ENCODE measurements around the gene SPARC.
A peak's percentile ranks its signal among the peaks of the same experiment; 100 is the strongest.
"Not testable (repeated sequence)": the region's sequence is repeated elsewhere in the genome, so short reads cannot be mapped to it uniquely, and the experiment has no call there.

SPARC gene

GRCh38 chr5:151686674-151687407 lies at the start of gene SPARC:
TSS of gene SPARC (minus strand) at chr5:151686915. CDS start at chr5:151676188, 10,727 bp downstream.
- peak; percentile 16 for DNase-seq

GRCh38 chr5:151735646-151736045 lies 48.9 kb upstream of the SPARC start:
- DNase-seq, result no peak

- DNase-seq, result no peak
Observed at GRCh38 chr5:151734064-151734408, 47.3 kb upstream of the SPARC start.

GRCh38 chr5:151733358-151734063 lies 46.8 kb upstream of the SPARC start:
- DNase-seq, result no peak

- DNase-seq, result no peak
Observed at GRCh38 chr5:151730381-151730780, 43.7 kb upstream of the SPARC start.

GRCh38 chr5:151729597-151729996 lies 42.9 kb upstream of the SPARC start:
- DNase-seq, result not testable (repeated sequence)

GRCh38 chr5:151724360-151724759 lies 37.6 kb upstream of the SPARC start:
- DNase-seq, result no peak

- peak; percentile 41 for DNase-seq
Observed at GRCh38 chr5:151722546-151722945, 35.8 kb upstream of the SPARC start.

- no peak for DNase-seq
Observed at GRCh38 chr5:151721812-151722391, 35.2 kb upstream of the SPARC start.

GRCh38 chr5:151721087-151721646 lies 34.5 kb upstream of the SPARC start:
- DNase-seq, result no peak

GRCh38 chr5:151720215-151720614 lies 33.5 kb upstream of the SPARC start:
- DNase-seq, result no peak

GRCh38 chr5:151719228-151720000 lies 32.7 kb upstream of the SPARC start:
- DNase-seq, result peak; percentile 20

- DNase-seq, result no peak
Observed at GRCh38 chr5:151718646-151719045, 31.9 kb upstream of the SPARC start.

GRCh38 chr5:151718153-151718552 lies 31.4 kb upstream of the SPARC start:
- no peak for DNase-seq

- DNase-seq, result no peak
Observed at GRCh38 chr5:151717416-151717815, 30.7 kb upstream of the SPARC start.

GRCh38 chr5:151709109-151709735 lies 22.5 kb upstream of the SPARC start:
- no peak for DNase-seq

- no peak for DNase-seq
Observed at GRCh38 chr5:151708126-151708525, 21.4 kb upstream of the SPARC start.

GRCh38 chr5:151707567-151707966 lies 20.9 kb upstream of the SPARC start:
- DNase-seq, result no peak

GRCh38 chr5:151706906-151707305 lies 20.2 kb upstream of the SPARC start:
- DNase-seq, result no peak

GRCh38 chr5:151703780-151704179 lies 17.1 kb upstream of the SPARC start:
- DNase-seq, result no peak

GRCh38 chr5:151703227-151703626 lies 16.5 kb upstream of the SPARC start:
- no peak for DNase-seq

GRCh38 chr5:151700820-151701219 lies 14.1 kb upstream of the SPARC start:
- no peak for DNase-seq

GRCh38 chr5:151700296-151700695 lies 13.6 kb upstream of the SPARC start:
- DNase-seq, result no peak

All from MV-4-11 (cell line).